Measurements from ENCODE around the gene OGDH.

GRCh38 chr7:44615149-44615611 is 8.8 kb downstream of the OGDH start:
- TF ChIP-seq CTCF (IDR thresholded peaks at IDR 0.05; ENCODE audit: low read length) (no peak), EZH2 (optimal IDR thresholded peaks at IDR 0.05; ENCODE audit: low read depth, low read length) (no peak)
